Keratinocyte (primary cell): ENCODE results near the gene OR2T2. TPM values are rescaled to one million over a fixed set of nuclear protein-coding genes. Genes with fewer than 3 reads are reported as not detected.
"Not testable (repeated sequence)": the region's sequence is repeated elsewhere in the genome, so short reads cannot be mapped to it uniquely, and the experiment has no call there.

Source experiments
- DNase-seq: peaks from one replicate; pipeline ENCODE4 v3.0.0-alpha.2; 2011; ENCODE audit warnings: low read depth, missing footprints, low spot score
- FAIRE-seq: peaks from 2 replicates; lab custom pipeline; 2011; peaks lifted over from hg19 to GRCh38; lab: Jason Lieb, UNC
- H2AFZ ChIP-seq: 2 replicates; pipeline ENCODE4 v1.6.0; 2012; ENCODE audit warnings: low read length, control low read depth, inconsistent platforms; ENCODE audit not compliant: control insufficient read depth
- H3K27ac ChIP-seq: 2 replicates; pipeline ENCODE4 v1.5.1; 2011; ENCODE audit warnings: low read length; ENCODE audit not compliant: control insufficient read depth, insufficient read depth
- H3K27me3 ChIP-seq: 3 replicates; pipeline ENCODE4 v1.6.0; 2011; ENCODE audit warnings: low read length; ENCODE audit not compliant: control insufficient read depth, insufficient read depth; ENCODE audit errors: extremely low read depth
- H3K36me3 ChIP-seq, 2 experiments: 2 replicates in 1 of 2; 3 replicates in 1 of 2; pipeline ENCODE4 v1.5.1; 2011; ENCODE audit warnings: low read length in 2 of 2, mild to moderate bottlenecking in 1 of 2; ENCODE audit not compliant: control insufficient read depth in 2 of 2, insufficient read depth in 2 of 2; ENCODE audit errors: extremely low read depth in 1 of 2
- H3K4me1 ChIP-seq: 3 replicates; pipeline ENCODE4 v1.5.1; 2011; ENCODE audit warnings: low read length; ENCODE audit not compliant: control insufficient read depth, insufficient read depth; ENCODE audit errors: extremely low read depth
- H3K4me2 ChIP-seq: 3 replicates; pipeline ENCODE4 v1.6.0; 2011; ENCODE audit warnings: low read depth, low read length; ENCODE audit not compliant: control insufficient read depth, insufficient read depth; ENCODE audit errors: extremely low read depth
- H3K4me3 ChIP-seq, 3 experiments: fragments of 200-600 bp in 1 of 3; sonication (generic) in 1 of 3; 2 replicates in 2 of 3; 3 replicates in 1 of 3; pipeline ENCODE4 v1.5.1; 2011 to 2016; ENCODE audit warnings: low read length in 3 of 3, mild to moderate bottlenecking in 3 of 3, control low read depth in 2 of 3, inconsistent platforms in 1 of 3, low read depth in 1 of 3, mixed read lengths in 1 of 3, mixed run types in 1 of 3, moderate library complexity in 1 of 3; ENCODE audit not compliant: control insufficient read depth in 2 of 3, insufficient read depth in 2 of 3; ENCODE audit errors: extremely low read depth in 1 of 3
- H3K79me2 ChIP-seq: 2 replicates; pipeline ENCODE4 v1.6.0; 2012; ENCODE audit warnings: low read length; ENCODE audit not compliant: control insufficient read depth, insufficient read depth
- H3K9ac ChIP-seq: 3 replicates; pipeline ENCODE4 v1.6.0; 2011; ENCODE audit warnings: low read length; ENCODE audit not compliant: control insufficient read depth, insufficient read depth; ENCODE audit errors: extremely low read depth
- H3K9me1 ChIP-seq: 3 replicates; pipeline ENCODE4 v1.6.0; 2011; ENCODE audit warnings: low read length; ENCODE audit not compliant: control insufficient read depth, insufficient read depth; ENCODE audit errors: extremely low read depth
- H3K9me3 ChIP-seq: 2 replicates; pipeline ENCODE4 v1.5.1; 2012; ENCODE audit warnings: low read depth, low read length; ENCODE audit not compliant: control insufficient read depth
- H4K20me1 ChIP-seq: 3 replicates; pipeline ENCODE4 v1.6.0; 2011; ENCODE audit warnings: low read length; ENCODE audit not compliant: control insufficient read depth, insufficient read depth; ENCODE audit errors: extremely low read depth
- dilution Hi-C: fragments of 300-500 bp; cut with MboI; formaldehyde crosslinking; loops from one replicate; pipeline ENCODE4 v1.7.0; 2020; ENCODE audit warnings: low sequenced_read_pairs; ENCODE audit not compliant: extremely low pct_ligation_motif_present
- polyA plus RNA-seq, 5 experiments: library from polyadenylated mRNA; depleted of rRNA in 3 of 5; stranded (reverse) in 3 of 5; stranded (forward) in 1 of 5; unstranded in 1 of 5; fragments of >200 nt; gene quantifications; 1 replicate in 1 of 5; 2 replicates in 3 of 5; 3 replicates in 1 of 5; pipeline versions ENCODE4 v1.2.1 to v1.2.3, GENCODE V29; 2011 to 2012; ENCODE audit warnings: missing spikeins in 2 of 5, low read depth in 1 of 5, low replicate concordance in 1 of 5

OR2T2 gene
- polyA plus RNA-seq, 1 donor (not counting 4 experiments of a cell fraction or from before 2014, with no cell fraction given): not detected

GRCh38 chr1:248500305-248501035, 55.0 kb downstream of the OR2T2 start:
- H3K27ac ChIP-seq, H3K27me3 ChIP-seq, H3K4me3 ChIP-seq, H3K9ac ChIP-seq, H3K79me2 ChIP-seq, DNase-seq, H3K36me3 ChIP-seq, H3K9me1 ChIP-seq, dilution Hi-C loops, H2AFZ ChIP-seq, H3K4me1 ChIP-seq, H3K9me3 ChIP-seq, H3K4me2 ChIP-seq, H4K20me1 ChIP-seq, FAIRE-seq: not testable (repeated sequence)

Other genes with a start within 250 kb of the OR2T2 start
- not detected in 3 replicates for gene OR2M3, start 248.4 kb upstream of the OR2T2 start, polyA plus RNA-seq
- gene OR2M4, start 214.2 kb upstream of the OR2T2 start, polyA plus RNA-seq: not detected in 3 replicates
- not detected in 3 replicates for gene OR2T33, start 167.7 kb upstream of the OR2T2 start, polyA plus RNA-seq
- not detected in 3 replicates for gene OR2T12, start 142.2 kb upstream of the OR2T2 start, polyA plus RNA-seq
- gene OR2M7, start 121.1 kb upstream of the OR2T2 start, polyA plus RNA-seq: not detected in 3 replicates
- gene OR14C36, start 96.9 kb upstream of the OR2T2 start, polyA plus RNA-seq: not detected in 3 replicates
- not detected in 3 replicates for gene OR2T4, start 84.0 kb upstream of the OR2T2 start, polyA plus RNA-seq
- gene OR2T6, start 69.9 kb upstream of the OR2T2 start, polyA plus RNA-seq: not detected in 3 replicates
- gene OR2T1, start 42.6 kb upstream of the OR2T2 start, polyA plus RNA-seq: not detected in 3 replicates
- gene OR2T3, start 27.7 kb downstream of the OR2T2 start, polyA plus RNA-seq: not detected in 3 replicates
- not detected in 3 replicates for gene OR2T5, start 43.0 kb downstream of the OR2T2 start, polyA plus RNA-seq
- gene OR2G6, start 62.4 kb downstream of the OR2T2 start, polyA plus RNA-seq: not detected in 3 replicates
- gene OR2T29, start 117.1 kb downstream of the OR2T2 start, polyA plus RNA-seq: not detected in 3 replicates
- gene OR2T34, start 129.1 kb downstream of the OR2T2 start, polyA plus RNA-seq: not detected in 3 replicates
- not detected in 3 replicates for gene OR2T10, start 152.1 kb downstream of the OR2T2 start, polyA plus RNA-seq
- gene OR2T11, start 189.5 kb downstream of the OR2T2 start, polyA plus RNA-seq: not detected in 3 replicates
- gene OR2T35, start 199.6 kb downstream of the OR2T2 start, polyA plus RNA-seq: not detected in 3 replicates
- not detected in 3 replicates for gene OR2T27, start 209.9 kb downstream of the OR2T2 start, polyA plus RNA-seq